HCT116 (cell line): ENCODE results near the gene CD300C. TPM values are rescaled to one million over a fixed set of nuclear protein-coding genes. Genes with fewer than 3 reads are reported as not detected.

Experiments used
- ATAC-seq: fragments of 200-7000 bp; cut with Tn5 transposase; 2 replicates; pipeline ENCODE4 v1.9.1; 2020; ENCODE audit warnings: mild to moderate bottlenecking, moderate library complexity
- BruUV-seq: library from RNA; stranded (reverse); fragments of 400-500 nt; replicated peaks from 2 replicates; lab custom pipeline; 2021; lab: Mats Ljungman, UMichigan
- CTCF ChIA-PET: fragments of 300-600 bp; sonication (Branson Sonifier 250); formaldehyde crosslinking; loops from one replicate; lab custom pipeline; 2021; ENCODE audit warnings: antibody characterized with exemption; lab: Charles Lee
- POLR2A ChIA-PET: fragments of 300-600, 350-600 bp; sonication (Branson Sonifier 250); formaldehyde crosslinking; loops from one replicate; lab custom pipeline; 2021; ENCODE audit warnings: antibody characterized with exemption; lab: Charles Lee
- RAD21 ChIA-PET, 2 experiments: fragments of 300-600 bp; sonication (Branson Sonifier 250); formaldehyde crosslinking; loops; one replicate each; lab custom pipeline; 2023; ENCODE audit warnings: low total read pairs in 2 of 2; ENCODE audit not compliant: uncharacterized antibody in 2 of 2, unreplicated experiment in 2 of 2, low non-redundant PET in 1 of 2; lab: Charles Lee
- DNase-seq: peaks from one replicate; pipeline ENCODE4 v3.0.0-alpha.2; 2010; ENCODE audit warnings: low read depth, low spot score
- H2AFZ ChIP-seq: fragments of 200-600 bp; shearing (Covaris generic), sonication (generic); 2 replicates; pipeline ENCODE4 v1.6.1; 2017; ENCODE audit warnings: low read depth, mixed run types, mixed read lengths, antibody characterized with exemption, low read length; ENCODE audit not compliant: poor library complexity, severe bottlenecking
- H3K27ac ChIP-seq: 2 replicates; pipeline ENCODE4 v1.5.1; 2012; ENCODE audit warnings: low read depth, low read length
- H3K27me3 ChIP-seq: fragments of 200-600 bp; sonication (generic); 2 replicates; pipeline ENCODE4 v1.6.1; 2016; ENCODE audit warnings: mixed run types, low read length, mixed read lengths; ENCODE audit not compliant: insufficient read depth
- H3K36me3 ChIP-seq, 2 experiments: fragments of 200-500 bp in 1 of 2; fragments of 200-600 bp in 1 of 2; sonication (Bioruptor generic) in 1 of 2; sonication (generic) in 1 of 2; 2 replicates each; pipeline versions ENCODE4 v1.5.1 to v1.6.1; 2014 to 2016; ENCODE audit warnings: low read length in 2 of 2, inconsistent platforms in 1 of 2, mixed read lengths in 1 of 2, mixed run types in 1 of 2; ENCODE audit not compliant: insufficient read depth in 2 of 2, control insufficient read depth in 1 of 2
- H3K4me1 ChIP-seq, 2 experiments: fragments of 200-600 bp in 1 of 2; sonication (generic) in 1 of 2; 2 replicates each; pipeline versions ENCODE4 v1.5.1 to v1.6.1; 2012 to 2017; ENCODE audit warnings: low read length in 2 of 2, inconsistent platforms in 1 of 2, mild to moderate bottlenecking in 1 of 2, mixed read lengths in 1 of 2, mixed run types in 1 of 2, moderate library complexity in 1 of 2; ENCODE audit not compliant: insufficient read depth in 2 of 2, control insufficient read depth in 1 of 2
- H3K4me2 ChIP-seq: fragments of 200-600 bp; sonication (generic); 2 replicates; pipeline ENCODE4 v1.6.1; 2017; ENCODE audit warnings: mixed run types, low read length, mixed read lengths
- H3K4me3 ChIP-seq, 2 experiments: fragments of 200-600 bp in 1 of 2; sonication (generic) in 1 of 2; replicated peaks in 1 of 2; 2 replicates each; pipeline ENCODE4 v1.5.1; 2011 to 2016; ENCODE audit warnings: low read length in 2 of 2, control low read depth in 1 of 2, low read depth in 1 of 2, mild to moderate bottlenecking in 1 of 2, mixed read lengths in 1 of 2, mixed run types in 1 of 2
- H3K79me2 ChIP-seq: fragments of 200-600 bp; sonication (generic); 2 replicates; pipeline ENCODE4 v1.6.1; 2017; ENCODE audit warnings: mild to moderate bottlenecking, mixed run types, low read length, moderate library complexity, mixed read lengths; ENCODE audit not compliant: insufficient read depth
- H3K9ac ChIP-seq: fragments of 200-600 bp; sonication (generic); 2 replicates; pipeline ENCODE4 v1.6.1; 2016; ENCODE audit warnings: low read length, mixed read lengths
- H3K9me2 ChIP-seq: fragments of 200-600 bp; sonication (generic), shearing (Covaris generic); 2 replicates; pipeline ENCODE4 v1.6.1; 2017; ENCODE audit warnings: mixed run types, mild to moderate bottlenecking, moderate library complexity; ENCODE audit not compliant: insufficient read depth
- H3K9me3 ChIP-seq, 2 experiments: fragments of 200-500 bp in 1 of 2; fragments of 200-600 bp in 1 of 2; sonication (Bioruptor generic) in 1 of 2; sonication (generic) in 1 of 2; 2 replicates each; pipeline ENCODE4 v1.6.1; 2014 to 2017; ENCODE audit warnings: low read length in 2 of 2, mixed read lengths in 2 of 2, inconsistent platforms in 1 of 2, low read depth in 1 of 2, mild to moderate bottlenecking in 1 of 2, mixed run types in 1 of 2, moderate library complexity in 1 of 2; ENCODE audit not compliant: control insufficient read depth in 1 of 2, insufficient read depth in 1 of 2
- H4K20me1 ChIP-seq: fragments of 200-600 bp; sonication (generic), shearing (Covaris generic); 2 replicates; pipeline ENCODE4 v1.6.1; 2017; ENCODE audit warnings: mixed run types, mild to moderate bottlenecking, moderate library complexity; ENCODE audit not compliant: insufficient read depth
- ELF1 ChIP-seq: IDR thresholded peaks from 2 replicates; pipeline ENCODE4 v1.6.1; 2012; ENCODE audit warnings: low read depth, borderline replicate concordance
- EZH2 ChIP-seq: fragments of 200-600 bp; sonication (generic); IDR thresholded peaks from 2 replicates; pipeline ENCODE4 v1.6.1; 2017; ENCODE audit warnings: antibody characterized with exemption, mixed run types
- FOSL1 ChIP-seq: IDR thresholded peaks from 2 replicates; pipeline ENCODE4 v1.6.1; 2012; ENCODE audit warnings: low read depth
- POLR2A ChIP-seq: IDR thresholded peaks from 2 replicates; pipeline ENCODE4 v1.7.0; 2011; ENCODE audit warnings: borderline replicate concordance; ENCODE audit not compliant: insufficient read depth, insufficient read length; ENCODE audit errors: extremely low read depth
- RAD21 ChIP-seq: IDR thresholded peaks from 2 replicates; pipeline ENCODE4 v1.6.1; 2012; ENCODE audit warnings: low read depth, mild to moderate bottlenecking
- SP1 ChIP-seq: IDR thresholded peaks from 2 replicates; pipeline ENCODE4 v1.6.1; 2012; ENCODE audit warnings: low read depth
- SRF ChIP-seq: IDR thresholded peaks from 2 replicates; pipeline ENCODE4 v1.6.1; 2012; ENCODE audit warnings: low read depth
- TCF7L2 ChIP-seq: IDR thresholded peaks from 2 replicates; pipeline ENCODE4 v1.7.0; 2011; ENCODE audit warnings: borderline replicate concordance, inconsistent platforms; ENCODE audit not compliant: insufficient read depth, insufficient read length; ENCODE audit errors: extremely low read depth
- YY1 ChIP-seq: IDR thresholded peaks from 2 replicates; pipeline ENCODE4 v1.6.1; 2011; ENCODE audit warnings: low read length, low read depth, moderate library complexity, mild to moderate bottlenecking; ENCODE audit not compliant: insufficient replicate concordance; ENCODE audit errors: extremely low read depth
- intact Hi-C: fragments of 100-400 bp; cut with micrococcal nuclease; formaldehyde crosslinking; loops from 2 replicates; pipeline ENCODE4 v1.10.0; 2022
- total RNA-seq: library from RNA; stranded (reverse); gene quantifications from one replicate; pipeline ENCODE4 v1.2.1, GENCODE V29; 2021; ENCODE audit not compliant: unreplicated experiment
- TF ChIP-seq, protein P1 (sequence below): IDR thresholded peaks from 2 replicates; pipeline ENCODE4 v1.6.1; 2012
- TF ChIP-seq, protein P2 (sequence below): IDR thresholded peaks from 2 replicates; pipeline ENCODE4 v1.6.1; 2012

The CD300C gene
- total RNA-seq, 1 experiment from 2014 or later = 0.15 TPM

DNA sequence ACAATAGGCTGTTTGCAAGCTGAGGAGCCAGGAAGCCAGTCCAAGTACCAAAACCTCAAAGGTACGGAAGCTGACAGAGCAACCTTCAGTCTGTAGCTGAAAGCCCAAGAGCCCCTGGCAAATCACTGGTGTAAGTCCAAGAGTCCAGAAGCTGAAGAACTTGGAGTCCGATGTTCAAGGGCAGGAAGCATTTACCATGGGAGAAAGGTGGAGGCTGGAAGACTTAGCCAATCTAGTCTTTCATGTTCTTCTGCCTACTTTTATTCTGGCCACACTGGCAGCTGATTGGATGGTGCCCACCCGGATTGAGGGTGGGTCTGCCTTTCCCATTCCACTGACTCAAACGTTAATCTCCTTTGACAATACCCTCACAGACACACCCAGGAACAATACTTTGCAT, 30.0 kb downstream of the CD300C start:
- no peak overlapping the region for H3K9ac ChIP-seq
- peaks cover 0 to 15% of the 10 kb centered on the region in 2 experiments; a peak in 2 of 4 replicates for H3K4me1 ChIP-seq
- no peaks in the 10 kb centered on the region for H3K9me2 ChIP-seq
- no peaks in the 10 kb centered on the region for H3K79me2 ChIP-seq
- ChIA-PET POLR2A (no interaction called here), CTCF (no interaction called here), RAD21 (no interaction called here)
- intact Hi-C loops = no loop called here
- no TSS peak for BruUV-seq
- TF ChIP-seq EZH2 (no peak), YY1 (no peak), ELF1 (no peak), FOSL1 (no peak), SRF (no peak), POLR2A (no peak), TCF7L2 (no peak), RAD21 (no peak), SP1 (no peak)
- TF ChIP-seq, protein P1, sequence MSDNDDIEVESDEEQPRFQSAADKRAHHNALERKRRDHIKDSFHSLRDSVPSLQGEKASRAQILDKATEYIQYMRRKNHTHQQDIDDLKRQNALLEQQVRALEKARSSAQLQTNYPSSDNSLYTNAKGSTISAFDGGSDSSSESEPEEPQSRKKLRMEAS = no peak
- no peak overlapping the region for H3K4me3 ChIP-seq
- peaks cover 0 to 11% of the 10 kb centered on the region in 2 experiments; a peak in 1 of 4 replicates for H3K9me3 ChIP-seq
- no peak overlapping the region for H3K27ac ChIP-seq
- ATAC-seq (no peak), DNase-seq (no peak)
- no peaks in the 10 kb centered on the region for H3K36me3 ChIP-seq
- no peaks in the 10 kb centered on the region for H4K20me1 ChIP-seq
- no peak overlapping the region for H3K4me2 ChIP-seq
- H2AFZ ChIP-seq = no peak overlapping the region
- H3K27me3 ChIP-seq = no peaks in the 10 kb centered on the region; the same call in 1 of the 2 replicates

- Histone ChIP-seq H4K20me1 (no peaks in the 10 kb centered on the region), H2AFZ (no peak overlapping the region), H3K36me3 (no peaks in the 10 kb centered on the region), H3K9me2 (no peaks in the 10 kb centered on the region), H3K27ac (no peak overlapping the region), H3K9me3 (peaks cover 0 to 11% of the 10 kb centered on the region in 2 experiments; a peak in 1 of 4 replicates), H3K79me2 (no peaks in the 10 kb centered on the region), H3K27me3 (no peaks in the 10 kb centered on the region; the same call in 1 of the 2 replicates), H3K4me3 (no peak overlapping the region), H3K9ac (no peak overlapping the region), H3K4me2 (no peak overlapping the region), H3K4me1 (peaks cover 0 to 15% of the 10 kb centered on the region in 2 experiments; a peak in 2 of 4 replicates)
- DNase-seq (no peak), ATAC-seq (peak; percentile 57)
- no TSS peak for BruUV-seq
- intact Hi-C loops = no loop called here
- POLR2A ChIA-PET = no interaction called here
- TF ChIP-seq SP1 = 0 out of 2 replicates have a peak, but pooled peaks have one; percentile 28
- TF ChIP-seq, protein P1 = peak; percentile 6
- TF ChIP-seq, protein P2, sequence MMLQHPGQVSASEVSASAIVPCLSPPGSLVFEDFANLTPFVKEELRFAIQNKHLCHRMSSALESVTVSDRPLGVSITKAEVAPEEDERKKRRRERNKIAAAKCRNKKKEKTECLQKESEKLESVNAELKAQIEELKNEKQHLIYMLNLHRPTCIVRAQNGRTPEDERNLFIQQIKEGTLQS = no peak; the same call in 1 of the 2 replicates
- CTCF ChIA-PET = no interaction called here
- RAD21 ChIA-PET = no interaction called here
These were observed 31.1 kb downstream of the CD300C start for GRCh38 chr17:74514632-74515334.
